A204.1 (cell line): ENCODE measurements around the gene ZNF280B.
"Not testable (repeated sequence)": the region's sequence is repeated elsewhere in the genome, so short reads cannot be mapped to it uniquely, and the experiment has no call there.

Source experiments
- FAIRE-seq: peaks from 2 replicates; lab custom pipeline; 2012; peaks lifted over from hg19 to GRCh38; lab: Jason Lieb, UNC

ZNF280B gene

DNA sequence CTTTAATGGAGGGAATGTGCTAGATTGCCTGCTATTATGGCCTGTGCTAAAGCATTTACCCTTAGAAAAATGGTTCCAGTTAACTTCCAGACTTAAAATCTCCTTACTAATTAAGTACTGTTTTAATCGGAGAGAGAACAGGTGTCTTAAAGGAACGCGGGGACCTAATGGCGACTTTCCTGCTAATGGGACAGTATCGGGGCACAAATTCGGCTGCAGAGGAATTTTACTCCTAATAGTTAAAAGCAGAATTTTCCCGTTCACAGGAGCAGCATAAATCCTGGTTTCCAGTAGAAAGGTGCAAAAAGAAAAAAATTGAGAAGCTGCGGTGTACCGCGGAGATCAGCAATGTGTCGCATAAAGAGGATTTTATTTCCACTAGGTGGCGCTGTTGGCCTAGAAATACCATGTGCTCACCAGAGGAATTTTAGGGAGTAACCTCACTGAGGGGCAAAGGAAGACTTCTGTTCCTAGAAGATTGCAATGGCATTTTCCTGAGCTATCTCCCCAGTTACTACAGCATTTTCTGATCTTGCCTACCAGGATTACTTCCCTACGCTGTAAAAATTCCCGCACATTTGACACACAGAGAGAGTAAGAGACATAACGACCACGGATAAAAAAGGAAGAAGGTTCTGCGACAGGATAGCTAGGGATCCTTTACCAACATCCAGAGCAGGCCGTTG lies 44.5 kb downstream of the ZNF280B start:
- FAIRE-seq: no peak

DNA sequence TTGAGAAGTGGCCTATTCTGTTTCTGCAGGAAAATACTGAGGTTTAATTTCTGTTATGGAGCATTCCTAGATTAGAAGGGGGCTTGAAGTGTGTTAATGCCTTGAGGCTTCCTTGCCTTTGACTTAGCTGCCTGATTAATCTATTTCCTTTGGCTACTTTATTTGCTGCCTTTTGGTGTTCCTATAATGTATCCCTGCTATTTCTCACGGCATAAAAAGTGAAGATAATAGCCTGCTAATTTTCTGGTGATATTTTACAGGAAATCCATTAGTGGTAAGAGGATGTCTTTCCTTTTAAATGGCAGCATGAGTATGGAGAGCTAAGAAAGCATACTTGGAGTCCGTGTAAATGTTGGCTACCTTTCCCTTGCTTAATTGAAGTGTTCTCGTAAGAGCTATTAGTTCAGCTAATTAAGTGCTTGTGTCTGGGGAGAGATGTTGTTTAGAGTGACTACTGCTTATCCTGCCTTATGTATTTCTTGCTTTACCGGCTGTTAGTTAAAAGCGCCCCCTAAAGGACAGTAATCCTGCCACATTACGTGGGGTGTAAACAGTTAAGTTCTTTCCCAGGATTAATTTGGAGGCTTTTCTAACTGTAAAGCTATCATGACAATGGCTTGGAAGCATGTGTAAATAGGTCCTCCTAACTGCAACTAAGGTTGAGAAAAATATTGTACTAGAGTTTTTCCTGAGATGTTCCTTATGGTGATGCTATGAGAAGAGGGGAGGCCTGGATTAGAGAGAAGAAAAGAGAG lies 45.6 kb downstream of the ZNF280B start:
- FAIRE-seq: no peak

DNA sequence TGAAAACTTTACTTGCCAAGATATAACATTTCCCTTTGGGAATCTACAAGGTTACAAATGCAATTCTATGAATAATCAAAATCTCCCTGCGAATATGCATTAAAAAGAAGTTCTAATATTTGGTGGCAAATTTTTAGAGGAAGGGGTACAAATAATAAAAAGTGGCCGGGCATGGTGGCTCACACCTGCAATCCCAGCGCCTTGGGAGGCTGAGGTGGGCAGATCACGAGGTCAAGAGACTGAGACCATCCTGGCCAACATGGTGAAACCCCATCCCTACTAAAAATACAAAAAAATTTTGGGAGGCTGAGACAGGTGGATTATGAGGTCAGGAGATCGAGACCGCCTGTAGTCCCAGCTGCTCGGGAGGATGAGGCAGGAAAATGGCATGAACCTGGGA lies 47.0 kb downstream of the ZNF280B start:
- no peak for FAIRE-seq

DNA sequence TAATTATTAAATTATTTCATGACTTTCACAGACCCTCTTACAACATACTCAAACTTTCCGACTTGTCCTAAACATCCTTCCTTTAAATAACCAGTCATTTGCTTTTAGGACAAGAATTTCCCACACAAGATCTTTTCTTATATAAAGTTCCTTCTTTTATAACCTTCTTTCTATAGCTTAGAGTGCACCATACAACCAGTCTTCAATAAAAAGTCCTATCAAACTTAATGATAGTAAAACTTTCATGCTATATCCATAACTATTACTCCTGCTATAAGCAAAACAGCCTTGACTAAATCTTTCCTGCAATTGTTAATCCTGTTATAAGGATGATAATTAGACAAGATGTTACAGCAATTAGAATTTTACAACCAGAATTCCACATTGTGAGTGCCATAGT lies 47.4 kb downstream of the ZNF280B start:
- no peak for FAIRE-seq

DNA sequence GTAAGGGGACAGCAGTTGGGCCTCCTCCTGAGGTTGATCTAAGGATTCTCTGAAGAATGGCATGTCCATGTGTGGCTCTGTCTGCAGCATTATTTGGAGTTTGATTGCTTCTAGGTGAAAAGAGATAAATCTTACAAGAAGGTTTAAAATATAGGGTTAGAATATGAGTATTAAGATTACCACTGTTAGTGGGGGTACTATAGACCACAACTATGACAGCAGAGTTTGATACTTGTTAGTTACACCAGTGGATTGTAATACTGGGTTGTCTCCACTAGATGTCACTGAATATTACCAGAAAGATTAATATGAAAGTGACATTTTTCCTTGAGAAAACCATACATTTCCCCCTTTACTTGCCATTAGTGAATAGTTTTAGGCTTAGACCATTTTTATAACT lies 47.9 kb downstream of the ZNF280B start:
- no peak for FAIRE-seq

DNA sequence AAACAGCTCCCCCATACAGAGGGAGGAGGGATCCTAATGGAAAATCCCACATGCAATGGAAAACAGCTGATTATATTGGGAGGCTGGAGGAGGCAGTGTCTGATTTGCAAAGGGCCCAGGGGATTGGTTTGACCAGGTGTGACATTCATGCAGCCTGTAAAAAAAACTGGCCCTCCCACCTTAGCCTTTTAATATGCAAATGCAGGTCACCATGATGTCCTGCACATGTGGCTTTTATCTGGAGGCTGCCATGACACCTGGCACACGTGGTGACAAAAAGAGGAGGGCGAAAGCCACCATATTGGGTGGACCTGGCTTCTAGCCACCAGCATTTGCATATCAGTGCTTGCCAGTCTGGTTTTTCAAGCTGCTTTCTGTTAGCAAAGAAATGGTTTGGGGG lies 48.5 kb downstream of the ZNF280B start:
- FAIRE-seq: no peak

DNA sequence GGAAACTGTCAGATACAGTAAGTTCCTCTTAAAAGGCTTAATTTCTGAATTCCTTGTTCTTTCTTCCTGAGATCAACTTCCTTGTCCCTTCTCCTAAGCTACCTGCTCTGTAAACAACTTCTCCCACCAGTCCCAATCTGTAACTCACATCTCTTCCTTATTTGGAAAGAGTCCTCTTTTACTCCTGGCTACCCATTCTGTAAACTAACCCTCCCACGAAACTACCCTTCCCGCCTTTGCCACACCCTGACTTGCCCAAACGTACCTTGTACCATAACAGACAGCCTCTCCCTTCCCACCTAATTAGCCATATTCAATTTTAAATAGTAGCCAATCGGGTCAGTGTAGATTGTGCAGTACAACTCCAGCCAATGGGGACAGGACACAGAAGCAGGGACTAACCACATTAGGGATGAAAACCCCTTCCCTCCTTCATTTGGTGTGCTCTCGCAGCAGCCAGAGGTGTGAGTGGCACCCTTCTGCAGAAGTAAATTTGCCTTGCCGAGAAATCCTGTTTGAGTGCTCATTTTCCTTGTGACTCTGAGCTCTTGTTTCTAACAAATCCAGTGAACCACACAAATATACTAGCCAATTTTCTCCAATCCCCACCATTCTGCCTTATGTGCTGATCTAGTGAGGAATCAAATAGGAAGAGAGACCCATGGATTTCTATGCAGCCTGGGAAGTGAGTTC lies 49.5 kb downstream of the ZNF280B start:
- no peak for FAIRE-seq

DNA sequence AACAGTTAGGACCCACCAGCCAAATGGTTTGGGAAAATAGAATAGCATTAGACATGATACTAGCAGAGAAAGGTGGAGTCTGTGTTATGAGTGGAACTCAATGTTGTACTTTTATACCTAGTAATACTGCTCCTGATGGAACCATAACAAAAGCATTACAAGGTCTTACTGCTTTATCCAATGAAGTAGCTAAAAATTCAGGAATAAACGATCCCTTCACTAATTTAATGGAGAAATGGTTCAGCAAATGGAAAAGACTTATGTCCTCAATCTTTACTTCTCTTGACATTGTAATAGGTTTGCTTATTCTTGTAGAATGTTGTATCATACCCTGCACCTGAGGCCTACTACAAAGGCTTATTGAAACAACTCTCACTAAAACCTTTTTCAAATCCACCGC lies 50.2 kb downstream of the ZNF280B start:
- FAIRE-seq: no peak

DNA sequence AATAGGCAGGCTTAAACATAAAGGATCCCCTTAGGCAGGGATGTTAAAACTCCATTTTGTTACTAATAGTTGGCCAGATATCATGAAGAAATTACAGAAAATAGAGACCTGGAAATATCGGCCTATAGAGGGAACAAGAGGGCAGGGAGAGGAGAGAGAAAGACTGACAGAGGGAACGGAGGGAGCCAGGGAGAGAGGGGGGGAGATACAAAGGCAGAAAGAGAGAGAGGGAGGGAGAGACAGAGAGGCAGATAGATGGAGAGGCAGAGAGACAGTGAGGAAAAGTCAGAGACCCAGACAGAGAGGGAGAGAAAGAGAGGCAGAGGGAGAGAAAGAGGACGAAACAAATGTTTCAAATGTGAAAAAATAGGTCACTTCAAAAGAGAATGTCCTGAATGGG lies 53.5 kb downstream of the ZNF280B start:
- no peak for FAIRE-seq

DNA sequence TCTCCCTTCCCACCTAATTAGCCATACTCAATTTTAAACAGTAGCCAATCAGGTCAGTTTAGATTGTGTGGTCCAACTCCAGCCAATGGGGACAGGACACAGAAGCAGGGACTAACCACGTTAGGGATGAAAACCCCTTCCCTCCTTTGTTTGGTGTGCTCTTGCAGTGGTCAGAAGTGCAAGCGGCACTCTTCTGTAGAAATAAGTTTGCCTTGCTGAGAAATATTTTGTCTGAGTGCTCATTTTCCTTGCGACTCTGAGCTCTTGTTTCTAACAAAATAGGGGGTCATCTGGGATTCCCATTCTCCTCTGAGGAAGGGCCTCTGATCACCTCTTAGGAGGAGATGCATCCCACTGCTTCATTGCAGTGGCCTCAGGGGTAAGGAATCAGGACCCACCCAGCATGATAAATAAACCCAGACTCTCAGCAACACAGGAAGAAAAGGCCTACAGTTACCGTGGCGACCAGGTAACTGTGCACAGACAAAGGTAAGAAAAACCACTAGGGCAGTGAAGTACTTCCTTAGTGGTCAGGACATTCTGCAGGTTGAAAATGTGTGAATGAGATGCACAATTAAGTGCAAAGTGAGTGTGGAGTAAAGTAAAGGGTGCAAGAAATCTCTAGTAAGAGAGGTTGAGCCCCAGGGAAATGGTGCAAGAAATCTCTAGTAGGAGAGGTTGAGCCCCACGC lies 55.4 kb downstream of the ZNF280B start:
- FAIRE-seq: no peak

DNA sequence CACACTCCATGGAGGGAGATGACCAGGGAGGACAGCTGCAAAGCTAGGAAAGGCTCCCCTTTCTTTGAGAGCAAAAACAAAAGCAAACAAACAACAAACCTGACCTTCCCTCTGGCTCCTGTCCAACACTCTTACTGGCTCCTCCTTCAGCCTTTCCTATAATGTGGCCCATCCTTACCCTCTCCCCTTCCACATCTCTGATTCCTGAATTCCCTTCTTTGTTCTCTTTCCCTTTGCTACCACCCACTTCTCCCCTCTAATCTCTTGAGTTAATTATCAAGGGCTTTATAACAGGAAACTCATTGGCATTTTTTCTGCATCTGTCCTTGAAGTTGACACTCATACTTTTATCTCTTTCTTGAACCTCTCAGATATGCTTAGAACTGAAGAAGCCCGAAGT lies 56.3 kb downstream of the ZNF280B start:
- FAIRE-seq: no peak

DNA sequence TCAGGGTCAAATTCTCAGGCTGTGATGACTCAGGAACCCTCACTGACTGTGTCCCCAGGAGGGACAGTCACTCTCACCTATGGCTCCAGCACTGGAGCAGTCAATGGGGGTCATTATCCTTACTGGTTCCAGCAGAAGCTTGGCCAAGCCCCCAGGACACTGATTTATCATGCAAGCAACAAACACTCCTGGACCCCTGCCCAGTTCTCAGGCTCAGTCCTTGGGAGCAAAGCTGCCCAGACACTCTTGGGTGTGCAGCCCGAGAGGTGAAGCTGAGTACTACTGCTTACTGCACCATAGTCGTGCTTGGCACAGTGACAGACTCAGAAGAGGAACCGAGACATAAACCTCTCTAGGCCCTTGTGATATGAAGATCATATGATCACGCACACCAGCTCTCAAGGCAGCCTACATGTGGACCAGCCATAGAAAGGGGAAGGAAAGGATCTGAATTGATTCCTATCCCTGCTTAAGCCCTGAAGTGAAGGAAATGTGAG lies 58.2 kb downstream of the ZNF280B start:
- no peak for FAIRE-seq

DNA sequence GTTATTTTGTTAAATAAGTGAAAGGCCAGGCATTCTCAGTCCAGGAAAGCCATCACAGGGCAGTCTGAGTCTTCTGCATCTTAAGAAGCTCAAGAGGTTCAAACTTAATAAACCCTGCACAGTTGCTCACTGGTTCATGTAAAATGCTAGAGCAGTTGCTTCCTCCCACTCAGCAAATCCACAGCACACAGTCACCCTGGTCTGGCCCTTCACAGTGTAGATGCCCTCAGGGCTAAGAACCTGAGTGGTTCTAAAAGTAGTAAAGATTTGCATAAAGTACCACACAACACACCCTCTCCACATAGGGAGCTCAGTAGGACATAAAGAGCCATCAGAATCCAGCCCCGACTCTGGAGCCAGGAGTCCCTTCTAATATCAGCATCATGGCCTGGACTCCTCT lies 58.7 kb downstream of the ZNF280B start:
- no peak for FAIRE-seq

DNA sequence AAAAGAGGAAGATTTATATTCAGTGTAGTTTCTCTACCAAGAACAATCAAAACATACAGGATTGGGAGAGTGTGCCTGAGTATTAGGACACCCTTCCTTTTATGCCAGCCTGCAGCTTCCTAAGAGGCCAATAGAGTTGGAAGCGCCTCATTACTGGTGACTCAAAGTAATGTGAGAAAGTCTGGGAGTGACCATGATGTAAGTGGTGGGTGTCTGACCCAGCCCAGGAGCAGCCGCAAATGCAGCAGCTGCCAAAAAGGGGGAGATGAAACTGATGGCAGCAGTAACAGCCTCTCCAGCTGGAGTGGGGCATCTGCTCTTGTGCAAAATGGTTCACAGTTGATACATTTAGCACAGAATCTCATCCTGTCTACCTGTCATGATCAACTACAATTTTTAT lies 62.0 kb downstream of the ZNF280B start:
- FAIRE-seq: no peak

DNA sequence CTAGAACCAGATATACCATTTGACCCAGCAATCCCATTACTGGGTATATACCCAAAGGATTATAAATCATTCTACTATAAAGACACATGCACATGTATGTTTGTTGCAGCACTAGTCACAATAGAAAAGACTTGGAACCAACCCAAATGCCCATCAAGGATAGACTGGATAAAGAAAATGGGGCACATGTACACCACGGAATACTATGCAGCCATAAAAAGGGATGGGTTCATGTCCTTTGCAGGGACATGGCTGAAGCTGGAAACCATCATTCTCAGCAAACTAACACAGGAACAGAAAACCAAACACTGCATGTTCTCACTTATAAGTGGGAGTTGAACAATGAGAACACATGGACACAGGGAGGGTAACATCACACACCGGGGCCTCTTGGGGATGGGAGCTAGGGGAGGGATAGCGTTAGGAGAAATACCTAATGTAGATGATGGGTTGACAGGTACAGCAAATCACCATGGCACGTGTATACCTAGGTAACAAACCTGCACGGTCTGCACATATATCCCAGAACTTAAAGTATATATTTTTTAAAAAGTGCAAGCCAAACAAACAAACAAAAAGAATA lies 64.4 kb downstream of the ZNF280B start:
- not testable (repeated sequence) for FAIRE-seq

DNA sequence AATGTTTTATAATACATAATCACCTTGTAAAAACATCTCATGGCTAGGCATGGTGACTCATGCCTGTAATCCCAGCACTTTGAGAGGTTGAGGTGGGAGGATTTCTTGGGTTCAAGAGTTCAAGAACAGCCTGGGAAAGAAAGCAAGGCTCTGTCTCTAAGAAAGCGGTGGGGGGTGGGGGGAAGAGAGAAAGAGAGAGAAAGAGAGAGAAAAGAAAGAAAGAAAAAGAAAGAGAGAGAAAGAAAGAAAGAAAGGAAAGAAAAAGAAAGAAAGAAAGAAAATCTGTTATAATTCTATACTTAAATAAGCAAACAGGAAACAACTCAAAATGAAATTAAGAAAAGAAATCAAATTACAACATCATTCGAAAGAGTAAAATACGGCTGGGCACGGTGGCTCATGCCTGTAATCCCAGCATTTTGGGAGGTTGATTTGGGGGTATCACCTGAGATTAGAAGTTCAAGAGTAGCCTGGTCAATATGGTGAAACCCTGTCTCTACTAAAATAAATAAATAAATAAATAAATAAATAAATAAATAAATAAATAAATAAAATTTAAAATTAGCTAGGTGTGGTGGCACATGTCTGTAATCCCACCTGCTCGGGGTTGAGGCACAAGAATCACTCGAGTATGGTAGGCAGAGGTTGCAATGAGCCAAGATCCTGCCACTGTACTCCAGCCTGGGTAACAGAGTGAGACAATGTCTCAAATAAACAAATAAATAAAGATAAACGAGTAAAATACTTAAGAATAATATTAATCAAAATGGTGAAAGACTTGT lies 65.4 kb downstream of the ZNF280B start:
- FAIRE-seq: no peak

DNA sequence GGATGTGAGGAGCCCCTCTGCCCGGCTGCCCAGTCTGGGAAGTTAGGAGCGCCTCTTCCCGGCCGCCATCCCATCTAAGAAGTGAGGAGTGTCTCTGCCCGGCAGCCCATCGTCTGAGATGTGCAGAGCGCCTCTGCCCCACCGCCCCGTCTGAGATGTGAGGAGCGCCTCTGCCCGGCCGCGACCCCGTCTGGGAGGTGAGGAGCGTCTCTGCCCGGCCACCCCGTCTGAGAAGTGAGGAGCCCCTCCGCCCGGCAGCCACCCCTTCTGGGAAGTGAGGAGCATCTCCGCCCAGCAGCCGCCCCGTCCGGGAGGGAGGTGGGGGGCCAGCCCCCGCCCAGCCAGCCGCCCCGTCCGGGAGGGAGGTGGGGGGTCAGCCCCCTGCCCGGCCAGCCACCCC lies 66.9 kb downstream of the ZNF280B start:
- not testable (repeated sequence) for FAIRE-seq

DNA sequence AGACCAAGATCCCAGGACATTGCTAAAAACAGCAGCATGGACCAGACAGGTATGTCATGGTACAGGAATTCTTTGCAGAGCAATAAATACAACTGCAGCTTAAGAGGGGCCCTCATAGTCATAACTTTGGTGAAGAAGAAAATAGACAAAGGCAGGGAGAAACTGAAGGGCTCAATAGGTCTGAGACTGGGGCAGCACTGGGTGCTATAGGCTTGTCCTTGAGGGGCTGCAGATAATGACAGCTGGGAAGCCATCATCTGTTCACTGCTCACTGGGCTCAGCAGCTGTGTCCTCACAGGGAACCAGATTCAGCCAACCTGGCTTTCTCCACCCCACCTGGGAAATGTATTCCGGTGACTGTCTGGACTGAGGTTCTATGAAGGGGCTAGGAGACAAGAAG lies 68.4 kb downstream of the ZNF280B start:
- FAIRE-seq: no peak
